Heart right ventricle (tissue), 16 donors: Measurements from ENCODE around the gene RIC8A. TPM values are rescaled to one million over a fixed set of nuclear protein-coding genes. Genes with fewer than 3 reads are reported as not detected.

Experiments
- ATAC-seq, 8 donors: fragments of 200-7000 bp; cut with Tn5 transposase; one replicate each; pipeline ENCODE4 v1.9.1; 2020; ENCODE audit warnings: mild to moderate bottlenecking in 8 of 8, moderate library complexity in 8 of 8, moderate number of reproducible peaks in 1 of 8
- DNase-seq, 2 donors: peaks; one replicate each; pipeline ENCODE4 v3.0.0-alpha.2; 2020
- H3K27ac ChIP-seq, 10 donors: fragments of 200-600 bp; sonication (generic) in 2 of 10; one replicate each; pipeline versions ENCODE4 v1.5.0 to v1.8.0; 2020 to 2022; ENCODE audit warnings: mild to moderate bottlenecking in 3 of 10
- H3K27me3 ChIP-seq, 7 donors: fragments of 200-600 bp; one replicate each; pipeline ENCODE4 v1.8.0; 2021 to 2022; ENCODE audit warnings: mild to moderate bottlenecking in 2 of 7
- H3K36me3 ChIP-seq, 9 donors: fragments of 200-600 bp; sonication (generic) in 1 of 9; one replicate each; pipeline versions ENCODE4 v1.5.0 to v1.8.0; 2020 to 2022; ENCODE audit warnings: mild to moderate bottlenecking in 2 of 9
- H3K4me1 ChIP-seq, 9 donors: fragments of 200-600 bp; sonication (generic) in 1 of 9; one replicate each; pipeline versions ENCODE4 v1.5.0 to v1.8.0; 2020 to 2022; ENCODE audit warnings: mild to moderate bottlenecking in 4 of 9
- H3K4me3 ChIP-seq, 10 donors: fragments of 200-600 bp; sonication (generic) in 2 of 10; one replicate each; pipeline versions ENCODE4 v1.5.0 to v1.8.0; 2020 to 2022; ENCODE audit warnings: mild to moderate bottlenecking in 7 of 10, moderate library complexity in 2 of 10
- H3K9me3 ChIP-seq, 11 donors: fragments of 200-600 bp in 10 of 11; sonication (generic) in 2 of 11; one replicate each; pipeline versions ENCODE4 v1.5.0 to v1.8.0; 2013 to 2022; ENCODE audit warnings: mild to moderate bottlenecking in 2 of 11, control low read depth in 1 of 11, moderate library complexity in 1 of 11
- WGBS, 2 donors: extraction: QIAGEN DNeasy Blood & Tissue Kit; methylation state at CpG; one replicate each; pipeline ENCODE4 v1.1.7; 2013; ENCODE audit warnings: inconsistent platforms in 1 of 2; 5-methylcytosine and 5-hydroxymethylcytosine counted together
- intact Hi-C, 10 donors: fragments of 100-400 bp; cut with DNase I; formaldehyde crosslinking; loops; one replicate each; pipeline versions ENCODE4 v1.11.1 to v1.14.2; 2022
- polyA plus RNA-seq, 2 donors: library from polyadenylated mRNA; stranded (reverse); fragments of 200-250 nt; gene quantifications; one replicate each; pipeline ENCODE4 v1.2.3, GENCODE V29; 2013
- total RNA-seq, 10 donors: library from RNA; stranded (reverse); fragmentation: NEBNext Ultra II Directional in 3 of 10; extraction: Animal tissue kit (Norgen Biotek cat#: 25700) in 3 of 10; gene quantifications; one replicate each; pipeline versions ENCODE4 v1.2.1 to v1.2.4, GENCODE V29; 2021 to 2023
- TF ChIP-seq, protein P1 (sequence below), 9 donors: fragments of 200-600 bp; sonication (generic) in 2 of 9; IDR thresholded peaks; one replicate each; pipeline versions ENCODE4 v1.5.0 to v1.8.0; 2021 to 2022; ENCODE audit warnings: antibody characterized with exemption in 9 of 9, mild to moderate bottlenecking in 5 of 9, moderate library complexity in 1 of 9
- donor health status: Arrhythmogenic right ventricular cardiomyopathy.
- donor health status: ischemic (EF 13 %, LVEDD 7.1; RV severe dilation, severe dysfunction).
- donor health status: healthy with polysubstance abuse.
- donor health status: DM: no; HTN: yes; CAD: no.
- donor health status: DM: no; HTN: no; CAD: no.
- donor health status: ischemic (EF 25% LVEDD 6.9; RV normal size, moderate dysfunction).
- donor health status: ischemic (EF 25% LVEDD 5.7; RV mildly dilated, moderate dysfunction).
- donor health status: healthy.
- donor health status: DM: yes; HTN: yes; CAD: no.
- donor health status: Ischemic cardiomyopathy.
- donor health status: ischemic (EF 35%, LVEDD 5.7; RV mildly dilated, moderate dysfunction).
- donor health status: nonischemic (EF 11% LVEDD 7.7; RV severe dilation, severe dysfunction).
- donor health status: DM: yes; HTN: yes; CAD: no.
- donor health status: PGD.
- donor health status: ischemic (EF 29% LVEDD 5.4; RV normal size, mild dysfunction).
- donor health status: nonischemic (EF 23%, LVEDD 6.1; RV moderate dilation, normal function).

RIC8A gene
- total and polyA plus RNA-seq, 12 donors = 38.4 to 82.1 (median 59.5) TPM

DNA sequence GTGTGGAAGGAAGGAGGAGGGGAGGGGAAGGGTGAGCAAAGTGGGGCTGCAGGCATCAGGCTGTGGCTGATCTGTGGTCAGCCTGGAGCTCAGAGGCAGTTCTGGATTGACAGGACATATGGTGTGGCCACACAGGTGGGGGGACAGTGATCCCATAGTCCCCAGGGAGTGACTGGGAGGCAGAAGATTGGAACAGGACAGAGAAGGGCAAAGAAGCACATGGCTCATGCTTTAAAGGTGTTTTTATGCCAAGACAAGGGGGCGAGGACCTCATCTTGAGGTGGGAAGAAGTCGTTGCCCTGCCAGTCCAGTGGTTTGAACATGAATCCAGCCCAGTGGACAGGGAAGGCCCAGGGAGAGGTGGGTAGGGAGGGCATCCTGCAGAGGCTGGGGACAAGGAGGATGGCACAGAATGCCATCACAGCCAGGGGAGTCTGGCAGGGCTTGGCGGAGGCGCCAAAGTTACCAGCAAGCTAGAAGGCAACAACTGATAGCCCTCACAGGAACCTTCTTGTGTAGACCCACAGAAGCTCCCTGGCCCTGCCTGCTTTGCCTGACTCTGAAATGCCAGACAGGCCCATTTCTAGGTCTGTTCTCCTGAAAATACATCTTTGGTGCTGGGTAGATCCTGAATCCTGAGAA, 3.4 kb upstream of the RIC8A start:
- Histone ChIP-seq H3K4me3 (no peak overlapping the region), H3K4me1 (peaks cover 12 to 51% (median 21%) of the 10 kb centered on the region in 9 donors), H3K27me3 (no peaks in the 10 kb centered on the region), H3K36me3 (peaks cover 0 to 62% (median 8%) of the 10 kb centered on the region in 9 donors), H3K27ac (no peak overlapping the region), H3K9me3 (no peaks in the 10 kb centered on the region)
- DNase-seq = no peak
- ATAC-seq = no peak
- intact Hi-C loops = loop anchor here in 3 of 10 donors (5.0 to 10.0 kb wide), 3 partner anchors 151 to 301 kb away; partner anchors contain the start of gene RNH1 (in 1 of the 3)
- TF ChIP-seq, protein P1, sequence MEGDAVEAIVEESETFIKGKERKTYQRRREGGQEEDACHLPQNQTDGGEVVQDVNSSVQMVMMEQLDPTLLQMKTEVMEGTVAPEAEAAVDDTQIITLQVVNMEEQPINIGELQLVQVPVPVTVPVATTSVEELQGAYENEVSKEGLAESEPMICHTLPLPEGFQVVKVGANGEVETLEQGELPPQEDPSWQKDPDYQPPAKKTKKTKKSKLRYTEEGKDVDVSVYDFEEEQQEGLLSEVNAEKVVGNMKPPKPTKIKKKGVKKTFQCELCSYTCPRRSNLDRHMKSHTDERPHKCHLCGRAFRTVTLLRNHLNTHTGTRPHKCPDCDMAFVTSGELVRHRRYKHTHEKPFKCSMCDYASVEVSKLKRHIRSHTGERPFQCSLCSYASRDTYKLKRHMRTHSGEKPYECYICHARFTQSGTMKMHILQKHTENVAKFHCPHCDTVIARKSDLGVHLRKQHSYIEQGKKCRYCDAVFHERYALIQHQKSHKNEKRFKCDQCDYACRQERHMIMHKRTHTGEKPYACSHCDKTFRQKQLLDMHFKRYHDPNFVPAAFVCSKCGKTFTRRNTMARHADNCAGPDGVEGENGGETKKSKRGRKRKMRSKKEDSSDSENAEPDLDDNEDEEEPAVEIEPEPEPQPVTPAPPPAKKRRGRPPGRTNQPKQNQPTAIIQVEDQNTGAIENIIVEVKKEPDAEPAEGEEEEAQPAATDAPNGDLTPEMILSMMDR (IDR thresholded peaks at IDR 0.05) = no peak
- 90 to 96% methylated on average over 4 of the region's 4 CpGs for WGBS, 2 donors

DNA sequence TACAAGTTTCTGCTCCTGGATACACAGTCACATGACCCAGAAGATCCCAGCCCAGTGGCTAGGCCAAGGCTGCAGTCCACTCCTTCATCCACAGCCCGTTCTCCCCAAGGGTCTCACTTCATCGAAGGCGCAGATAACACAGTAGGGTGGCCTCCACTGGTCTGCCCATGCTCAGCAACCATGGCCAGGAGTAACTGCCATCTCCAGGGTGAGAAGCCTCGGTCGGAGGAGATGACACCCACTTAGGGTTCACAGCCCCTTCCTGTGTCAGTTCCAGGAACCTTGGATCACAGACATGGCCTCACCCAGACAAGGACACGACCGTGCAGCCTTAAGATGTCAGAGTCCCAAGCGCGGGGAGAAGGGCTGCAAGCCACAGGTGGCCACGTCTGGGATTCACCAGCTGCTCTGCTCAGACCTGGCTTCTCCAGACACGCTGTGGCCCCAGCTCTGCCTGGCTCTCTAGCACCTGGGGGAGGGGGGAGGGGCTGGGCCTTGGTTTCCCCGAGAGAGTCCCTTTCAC, 2.9 kb upstream of the RIC8A start:
- DNase-seq (no peak), ATAC-seq (no peak)
- TF ChIP-seq, protein P1 (IDR thresholded peaks at IDR 0.05) = no peak
- Histone ChIP-seq H3K9me3 (no peaks in the 10 kb centered on the region), H3K36me3 (peaks cover 0 to 65% (median 8%) of the 10 kb centered on the region in 9 donors), H3K4me3 (no peak overlapping the region), H3K27ac (no peak overlapping the region), H3K4me1 (peaks cover 16 to 57% (median 27%) of the 10 kb centered on the region in 9 donors), H3K27me3 (no peaks in the 10 kb centered on the region)
- intact Hi-C loops = loop anchor here in 6 of 10 donors (5.0 to 10.0 kb wide), 4 partner anchors 150 to 300 kb away; partner anchors contain the start of gene RNH1 (in 1 of the 6)
- 86 to 89% methylated on average over 12 of the region's 12 CpGs for WGBS, 2 donors

DNA sequence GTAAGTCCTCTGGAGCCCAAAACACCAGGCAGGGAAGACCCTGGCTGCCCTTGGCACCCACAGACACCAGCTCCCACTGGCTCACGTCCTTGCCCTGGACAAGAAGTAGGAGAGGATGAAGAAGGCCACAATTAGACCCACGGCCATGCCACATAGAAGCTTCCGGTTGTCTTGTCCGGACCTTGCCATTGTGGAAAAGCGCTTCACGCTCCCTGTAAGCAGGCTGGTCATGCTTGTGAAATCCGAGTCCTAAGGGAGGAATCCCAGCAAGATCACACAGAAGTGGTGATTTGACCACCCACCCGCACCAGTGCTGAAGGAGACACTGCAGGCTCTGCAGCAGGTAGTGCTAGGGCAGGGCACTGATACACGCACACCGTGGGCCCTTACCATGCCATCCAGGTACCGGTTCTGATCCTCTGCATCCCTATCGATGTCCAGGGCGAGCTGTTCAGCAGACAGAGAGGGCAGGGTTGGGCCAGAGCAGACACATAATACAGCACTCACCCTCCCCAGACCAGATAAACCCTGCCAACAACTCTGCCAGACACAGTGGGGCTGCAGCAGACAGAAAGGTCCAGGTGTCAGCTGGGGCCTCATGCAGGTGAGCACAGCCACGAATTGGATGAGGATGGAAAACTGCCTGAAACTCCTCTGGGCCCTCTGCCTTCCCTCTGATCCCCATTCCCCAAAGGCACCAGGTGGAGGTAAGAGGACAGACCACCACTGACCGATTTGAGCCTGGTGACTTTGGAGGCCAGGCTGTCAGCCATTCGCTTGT, 2.1 kb upstream of the RIC8A start:
- WGBS, 2 donors = 90 to 93% methylated on average over 16 of the region's 16 CpGs
- Histone ChIP-seq H3K9me3 (no peaks in the 10 kb centered on the region), H3K27me3 (no peaks in the 10 kb centered on the region), H3K4me3 (peak overlapping the region in 6 of 10 donors; percentile 79 to 96 (median 90)), H3K27ac (no peak overlapping the region), H3K4me1 (peaks cover 20 to 64% (median 34%) of the 10 kb centered on the region in 9 donors), H3K36me3 (peaks cover 0 to 65% (median 6%) of the 10 kb centered on the region in 9 donors)
- intact Hi-C loops = loop anchor here in 5 of 10 donors (5.0 to 10.0 kb wide), 4 partner anchors 149 to 299 kb away; partner anchors contain the start of gene RNH1 (in 1 of the 5)
- ATAC-seq = no peak
- TF ChIP-seq, protein P1 (IDR thresholded peaks at IDR 0.05) = no peak
- no peak for DNase-seq

DNA sequence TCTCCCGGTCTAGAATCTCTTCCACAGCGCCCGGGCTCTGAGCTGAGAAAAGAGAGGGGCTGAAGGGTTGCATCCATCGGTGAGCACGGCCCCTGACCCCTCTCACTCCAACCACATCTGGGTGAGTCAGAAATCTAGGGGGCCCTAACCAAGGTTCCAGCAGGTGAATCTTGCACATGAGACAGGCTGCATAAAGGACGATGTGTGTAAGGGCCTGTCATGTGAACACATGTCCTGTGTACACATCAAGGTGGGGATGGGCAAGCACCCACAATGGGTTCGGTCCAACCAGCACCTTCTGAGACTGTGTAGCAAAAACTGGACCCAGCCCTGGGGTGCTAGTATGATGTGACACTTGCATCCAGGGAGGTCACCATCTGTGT, 1.5 kb upstream of the RIC8A start:
- Histone ChIP-seq H3K27me3 (no peaks in the 10 kb centered on the region), H3K4me3 (peak overlapping the region; percentile 79 to 96 (median 90)), H3K9me3 (no peaks in the 10 kb centered on the region), H3K36me3 (peaks cover 0 to 65% (median 7%) of the 10 kb centered on the region in 9 donors), H3K27ac (peak overlapping the region in 6 of 10 donors; percentile 98 to 100 (median 98)), H3K4me1 (peaks cover 20 to 70% (median 37%) of the 10 kb centered on the region in 9 donors)
- ATAC-seq (no peak), DNase-seq (no peak)
- WGBS, 2 donors = 78 to 92% methylated on average over 7 of the region's 7 CpGs
- TF ChIP-seq, protein P1 (IDR thresholded peaks at IDR 0.05) = no peak
- intact Hi-C loops = loop anchor here in 5 of 10 donors (5.0 to 10.0 kb wide), 4 partner anchors 149 to 299 kb away; partner anchors contain the start of gene RNH1 (in 1 of the 5)
